Activated naive CD4-positive, alpha-beta T cell treated with anti-CD3 and anti-CD28 coated beads, Interleukin-2, amount 10 ng/mL, durations not matched to agents 7 days and 5 days (primary cell): ENCODE data around the gene TOE1.
A peak's percentile ranks its signal among the peaks of the same experiment; 100 is the strongest.
"Not testable (repeated sequence)": the region's sequence is repeated elsewhere in the genome, so short reads cannot be mapped to it uniquely, and the experiment has no call there.

Experiments used
- CTCF ChIA-PET: fragments of 350-600 bp; sonication (Branson Sonifier 250); formaldehyde crosslinking; loops from one replicate; lab custom pipeline; 2021; ENCODE audit warnings: antibody characterized with exemption; lab: Charles Lee
- DNase-seq: peaks from one replicate; pipeline ENCODE4 v3.0.0-alpha.2; 2020
- H3K27ac Mint-ChIP-seq: one replicate; pipeline ENCODE4 v1.8.0; 2021; ENCODE audit warnings: mild to moderate bottlenecking, moderate library complexity, mixed read lengths
- H3K27me3 Mint-ChIP-seq: one replicate; pipeline ENCODE4 v1.8.0; 2021; ENCODE audit warnings: mild to moderate bottlenecking, mixed read lengths
- H3K36me3 Mint-ChIP-seq: one replicate; pipeline ENCODE4 v1.8.0; 2021; ENCODE audit warnings: mixed read lengths
- H3K4me1 Mint-ChIP-seq: one replicate; pipeline ENCODE4 v1.8.0; 2021; ENCODE audit warnings: mixed read lengths
- H3K4me3 Mint-ChIP-seq: one replicate; pipeline ENCODE4 v1.8.0; 2021; ENCODE audit warnings: mild to moderate bottlenecking, moderate library complexity, mixed read lengths
- H3K9me3 Mint-ChIP-seq: one replicate; pipeline ENCODE4 v1.8.0; 2021; ENCODE audit warnings: mixed read lengths

TOE1 gene

GRCh38 chr1:45339789-45340558, at the start of gene TOE1, which contains the start of gene MUTYH:
Gene TOE1 (plus strand): TSS chr1:45340170. CDS start chr1:45340253, 83 bp downstream.
Gene MUTYH (minus strand): TSS chr1:45340440. CDS start chr1:45334505, 5,935 bp downstream.
- H3K36me3 Mint-ChIP-seq = peaks cover 36% of the 10 kb centered on the region

GRCh38 chr1:45291002-45291401, 49.0 kb upstream of the TOE1 start:
- not testable (repeated sequence) for H3K4me3 Mint-ChIP-seq, H3K4me1 Mint-ChIP-seq, H3K36me3 Mint-ChIP-seq, H3K27ac Mint-ChIP-seq, H3K9me3 Mint-ChIP-seq, DNase-seq, H3K27me3 Mint-ChIP-seq
- CTCF ChIA-PET = interaction anchor here (16.4 kb wide), 1 partner anchor 276 kb away, joined by 386 read pairs; the partner anchor contains the start of genes HECTD3 and UROD

More at GRCh38 chr1:45339789-45340558, at the start of gene TOE1, which contains the start of gene MUTYH:
- peaks cover 54% of the 10 kb centered on the region for H3K4me1 Mint-ChIP-seq
- peak; percentile 97 for DNase-seq
- H3K9me3 Mint-ChIP-seq = no peaks in the 10 kb centered on the region
- H3K4me3 Mint-ChIP-seq = peak within 1 kb of the TSS; percentile 98
- CTCF ChIA-PET = interaction anchor here (0.8 to 3.0 kb wide), 10 partner anchors 11 to 328 kb away, joined by 3 to 28 read pairs (median 6); partner anchors contain the start of gene TESK2
- H3K27ac Mint-ChIP-seq = peak within 1 kb of the TSS; percentile 99
- no peaks in the 10 kb centered on the region for H3K27me3 Mint-ChIP-seq

GRCh38 chr1:45291716-45292115, 48.3 kb upstream of the TOE1 start:
- Mint-ChIP-seq H3K4me3 (no peak overlapping the region), H3K9me3 (no peaks in the 10 kb centered on the region), H3K4me1 (no peaks in the 10 kb centered on the region), H3K27ac (no peak overlapping the region), H3K27me3 (no peaks in the 10 kb centered on the region), H3K36me3 (no peaks in the 10 kb centered on the region)
- CTCF ChIA-PET = interaction anchor here (16.4 kb wide), 1 partner anchor 277 kb away, joined by 386 read pairs; the partner anchor contains the start of genes HECTD3 and UROD
- no peak for DNase-seq

- Mint-ChIP-seq H3K9me3 (no peaks in the 10 kb centered on the region), H3K27ac (no peak overlapping the region), H3K27me3 (no peaks in the 10 kb centered on the region), H3K4me1 (peaks cover 14% of the 10 kb centered on the region), H3K36me3 (no peaks in the 10 kb centered on the region), H3K4me3 (no peak overlapping the region)
- CTCF ChIA-PET = interaction anchor here (1.4 to 16.4 kb wide), 2 partner anchors 283 to 463 kb away, joined by 3 to 386 read pairs; partner anchors contain the start of genes HECTD3 and UROD
- DNase-seq = no peak
Measured at GRCh38 chr1:45297666-45298356, 42.2 kb upstream of the TOE1 start.

- CTCF ChIA-PET = interaction anchor here (0.9 to 16.4 kb wide), 9 partner anchors 17 to 523 kb away, joined by 3 to 386 read pairs (median 5); partner anchors contain the start of genes BEST4, HECTD3 and UROD
- H3K4me1 Mint-ChIP-seq = peaks cover 21% of the 10 kb centered on the region
- no peak for DNase-seq
- H3K27ac Mint-ChIP-seq = no peak overlapping the region
- H3K36me3 Mint-ChIP-seq = no peaks in the 10 kb centered on the region
- H3K4me3 Mint-ChIP-seq = no peak overlapping the region
- no peaks in the 10 kb centered on the region for H3K27me3 Mint-ChIP-seq
- H3K9me3 Mint-ChIP-seq = no peaks in the 10 kb centered on the region
Measured at GRCh38 chr1:45299296-45299695, 40.7 kb upstream of the TOE1 start.

- H3K9me3 Mint-ChIP-seq = no peaks in the 10 kb centered on the region
Measured at GRCh38 chr1:45299981-45300668, 39.8 kb upstream of the TOE1 start.

GRCh38 chr1:45300669-45300997, 39.3 kb upstream of the TOE1 start:
- H3K27me3 Mint-ChIP-seq = no peaks in the 10 kb centered on the region
- H3K9me3 Mint-ChIP-seq = no peaks in the 10 kb centered on the region
- no peak overlapping the region for H3K4me3 Mint-ChIP-seq
- no peak overlapping the region for H3K27ac Mint-ChIP-seq
- DNase-seq = no peak
- CTCF ChIA-PET = interaction anchor here (0.8 to 16.4 kb wide), 10 partner anchors 7 to 583 kb away, joined by 3 to 386 read pairs (median 5); partner anchors contain the start of genes BEST4, HECTD3, MUTYH and TOE1
- H3K4me1 Mint-ChIP-seq = peaks cover 33% of the 10 kb centered on the region
- no peaks in the 10 kb centered on the region for H3K36me3 Mint-ChIP-seq

More at GRCh38 chr1:45299981-45300668, 39.8 kb upstream of the TOE1 start:
- H3K4me3 Mint-ChIP-seq = no peak overlapping the region
- peak; percentile 46 for DNase-seq
- no peaks in the 10 kb centered on the region for H3K27me3 Mint-ChIP-seq
- CTCF ChIA-PET = interaction anchor here (0.8 to 16.4 kb wide), 13 partner anchors 18 to 583 kb away, joined by 3 to 386 read pairs (median 4); partner anchors contain the start of genes BEST4, HECTD3, MUTYH and TOE1
- H3K36me3 Mint-ChIP-seq = no peaks in the 10 kb centered on the region
- H3K27ac Mint-ChIP-seq = no peak overlapping the region
- H3K4me1 Mint-ChIP-seq = peaks cover 28% of the 10 kb centered on the region

- no peak for DNase-seq
- Mint-ChIP-seq H3K4me3 (peak overlapping the region; percentile 88), H3K9me3 (no peaks in the 10 kb centered on the region), H3K4me1 (peaks cover 47% of the 10 kb centered on the region), H3K27ac (no peak overlapping the region), H3K27me3 (no peaks in the 10 kb centered on the region), H3K36me3 (no peaks in the 10 kb centered on the region)
- CTCF ChIA-PET = interaction anchor here (0.6 to 16.4 kb wide), 13 partner anchors 9 to 573 kb away, joined by 3 to 386 read pairs (median 3); partner anchors contain the start of genes HECTD3, MUTYH, TOE1 and UROD
Measured at GRCh38 chr1:45302505-45303150, 37.3 kb upstream of the TOE1 start.

- H3K36me3 Mint-ChIP-seq = no peaks in the 10 kb centered on the region
- H3K4me3 Mint-ChIP-seq = peak overlapping the region; percentile 88
- H3K27ac Mint-ChIP-seq = peak overlapping the region; percentile 93
- peaks cover 47% of the 10 kb centered on the region for H3K4me1 Mint-ChIP-seq
- H3K27me3 Mint-ChIP-seq = no peaks in the 10 kb centered on the region
- CTCF ChIA-PET = interaction anchor here (0.6 to 16.4 kb wide), 9 partner anchors 17 to 519 kb away, joined by 3 to 386 read pairs (median 4); partner anchors contain the start of genes HECTD3, HPDL, MUTYH and TOE1
- peak; percentile 99 for DNase-seq
- no peaks in the 10 kb centered on the region for H3K9me3 Mint-ChIP-seq
Measured at GRCh38 chr1:45303520-45304310, 36.3 kb upstream of the TOE1 start.

- peak overlapping the region; percentile 93 for H3K27ac Mint-ChIP-seq
- no peak for DNase-seq
- H3K36me3 Mint-ChIP-seq = no peaks in the 10 kb centered on the region
- H3K9me3 Mint-ChIP-seq = no peaks in the 10 kb centered on the region
- no peaks in the 10 kb centered on the region for H3K27me3 Mint-ChIP-seq
- peaks cover 47% of the 10 kb centered on the region for H3K4me1 Mint-ChIP-seq
- H3K4me3 Mint-ChIP-seq = peak overlapping the region; percentile 88
- CTCF ChIA-PET = interaction anchor here (1.1 to 16.4 kb wide), 4 partner anchors 23 to 519 kb away, joined by 4 to 386 read pairs (median 6); partner anchors contain the start of genes HECTD3, HPDL and UROD
Measured at GRCh38 chr1:45304311-45305081, 35.5 kb upstream of the TOE1 start.

- H3K4me1 Mint-ChIP-seq = peaks cover 47% of the 10 kb centered on the region
Measured at GRCh38 chr1:45305231-45305630, 34.7 kb upstream of the TOE1 start.

More at GRCh38 chr1:45305231-45305630, 34.7 kb upstream of the TOE1 start:
- peak overlapping the region; percentile 61 for H3K4me3 Mint-ChIP-seq
- no peak for DNase-seq
- CTCF ChIA-PET = interaction anchor here (1.4 to 16.4 kb wide), 3 partner anchors 188 to 520 kb away, joined by 4 to 386 read pairs (median 8); partner anchors contain the start of genes HECTD3 and UROD
- no peaks in the 10 kb centered on the region for H3K36me3 Mint-ChIP-seq
- H3K27ac Mint-ChIP-seq = peak overlapping the region; percentile 83
- no peaks in the 10 kb centered on the region for H3K9me3 Mint-ChIP-seq
- no peaks in the 10 kb centered on the region for H3K27me3 Mint-ChIP-seq
